GM06990 (cell line): ENCODE results near the gene FALEC.
A peak's percentile ranks its signal among the peaks of the same experiment; 100 is the strongest.
"Not testable (repeated sequence)": the region's sequence is repeated elsewhere in the genome, so short reads cannot be mapped to it uniquely, and the experiment has no call there.

Experiments
- DNase-seq: peaks from one replicate; pipeline ENCODE4 v3.0.0-alpha.2; 2011; ENCODE audit not compliant: insufficient read length; ENCODE audit errors: extremely low read depth
- H3K27me3 ChIP-seq: replicated peaks from 2 replicates; pipeline ENCODE4 v1.6.0; 2011; ENCODE audit warnings: low read length; ENCODE audit not compliant: control insufficient read depth, insufficient read depth
- H3K36me3 ChIP-seq: 2 replicates; pipeline ENCODE4 v1.5.1; 2011; ENCODE audit warnings: low read length; ENCODE audit not compliant: control insufficient read depth, insufficient read depth
- H3K4me3 ChIP-seq: replicated peaks from 2 replicates; pipeline ENCODE4 v1.5.1; 2011; ENCODE audit warnings: low read depth, mild to moderate bottlenecking, control low read depth, low read length
- TF ChIP-seq, protein P1 (sequence below): IDR thresholded peaks from 2 replicates; pipeline ENCODE4 v1.5.1; 2011; ENCODE audit warnings: low read length, control low read depth, mild to moderate bottlenecking, inconsistent platforms; ENCODE audit not compliant: insufficient read depth, poor library complexity, severe bottlenecking

FALEC gene

DNA sequence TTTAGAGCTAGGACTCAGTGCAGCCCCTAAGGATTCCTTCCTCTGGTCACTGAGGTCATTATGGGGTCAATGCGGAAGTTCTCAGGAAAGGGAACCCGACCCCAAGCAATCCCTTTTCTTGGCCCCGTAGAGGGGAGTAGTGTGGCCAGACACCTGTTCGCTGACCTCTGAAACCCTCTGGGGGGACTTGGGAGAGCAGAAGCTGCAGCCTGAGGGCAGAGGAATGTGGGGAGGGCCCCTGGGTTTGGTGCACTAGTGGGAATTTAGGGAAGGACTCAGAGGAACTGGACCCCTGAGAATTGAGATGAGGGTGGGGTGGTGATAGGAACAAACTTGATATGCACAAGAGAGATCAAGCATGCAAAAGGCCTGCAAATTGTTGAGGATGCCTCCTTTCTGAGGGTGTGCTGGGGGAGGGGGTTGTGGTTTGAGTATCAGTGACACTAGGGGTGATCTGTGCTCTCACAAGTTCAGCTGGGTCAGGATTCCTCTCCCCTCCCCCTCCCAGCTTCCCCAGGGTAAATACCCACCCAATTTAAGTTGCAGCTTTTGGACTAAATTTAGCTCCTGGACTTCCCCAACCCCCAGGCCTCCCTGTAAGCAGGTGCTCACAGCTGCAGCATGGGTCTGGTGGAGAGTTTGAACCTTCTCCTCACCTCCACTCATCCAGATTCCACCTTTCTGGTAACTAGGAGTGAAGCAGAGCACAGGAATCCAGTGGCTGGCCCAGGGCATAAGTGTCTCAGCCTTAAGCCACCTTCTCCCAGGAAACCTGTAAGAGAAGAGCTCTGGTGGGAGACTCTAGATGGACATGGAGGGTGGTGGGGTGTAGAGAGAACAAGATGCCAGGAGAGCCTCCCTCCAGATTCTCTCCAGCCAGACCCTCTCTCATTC is 47.1 kb downstream of the FALEC start:
- Histone ChIP-seq H3K36me3 (no peaks in the 10 kb centered on the region), H3K4me3 (peak overlapping the region; percentile 68), H3K27me3 (no peaks in the 10 kb centered on the region)
- peak; percentile 80 for DNase-seq
- TF ChIP-seq, protein P1, sequence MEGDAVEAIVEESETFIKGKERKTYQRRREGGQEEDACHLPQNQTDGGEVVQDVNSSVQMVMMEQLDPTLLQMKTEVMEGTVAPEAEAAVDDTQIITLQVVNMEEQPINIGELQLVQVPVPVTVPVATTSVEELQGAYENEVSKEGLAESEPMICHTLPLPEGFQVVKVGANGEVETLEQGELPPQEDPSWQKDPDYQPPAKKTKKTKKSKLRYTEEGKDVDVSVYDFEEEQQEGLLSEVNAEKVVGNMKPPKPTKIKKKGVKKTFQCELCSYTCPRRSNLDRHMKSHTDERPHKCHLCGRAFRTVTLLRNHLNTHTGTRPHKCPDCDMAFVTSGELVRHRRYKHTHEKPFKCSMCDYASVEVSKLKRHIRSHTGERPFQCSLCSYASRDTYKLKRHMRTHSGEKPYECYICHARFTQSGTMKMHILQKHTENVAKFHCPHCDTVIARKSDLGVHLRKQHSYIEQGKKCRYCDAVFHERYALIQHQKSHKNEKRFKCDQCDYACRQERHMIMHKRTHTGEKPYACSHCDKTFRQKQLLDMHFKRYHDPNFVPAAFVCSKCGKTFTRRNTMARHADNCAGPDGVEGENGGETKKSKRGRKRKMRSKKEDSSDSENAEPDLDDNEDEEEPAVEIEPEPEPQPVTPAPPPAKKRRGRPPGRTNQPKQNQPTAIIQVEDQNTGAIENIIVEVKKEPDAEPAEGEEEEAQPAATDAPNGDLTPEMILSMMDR, result no peak

DNA sequence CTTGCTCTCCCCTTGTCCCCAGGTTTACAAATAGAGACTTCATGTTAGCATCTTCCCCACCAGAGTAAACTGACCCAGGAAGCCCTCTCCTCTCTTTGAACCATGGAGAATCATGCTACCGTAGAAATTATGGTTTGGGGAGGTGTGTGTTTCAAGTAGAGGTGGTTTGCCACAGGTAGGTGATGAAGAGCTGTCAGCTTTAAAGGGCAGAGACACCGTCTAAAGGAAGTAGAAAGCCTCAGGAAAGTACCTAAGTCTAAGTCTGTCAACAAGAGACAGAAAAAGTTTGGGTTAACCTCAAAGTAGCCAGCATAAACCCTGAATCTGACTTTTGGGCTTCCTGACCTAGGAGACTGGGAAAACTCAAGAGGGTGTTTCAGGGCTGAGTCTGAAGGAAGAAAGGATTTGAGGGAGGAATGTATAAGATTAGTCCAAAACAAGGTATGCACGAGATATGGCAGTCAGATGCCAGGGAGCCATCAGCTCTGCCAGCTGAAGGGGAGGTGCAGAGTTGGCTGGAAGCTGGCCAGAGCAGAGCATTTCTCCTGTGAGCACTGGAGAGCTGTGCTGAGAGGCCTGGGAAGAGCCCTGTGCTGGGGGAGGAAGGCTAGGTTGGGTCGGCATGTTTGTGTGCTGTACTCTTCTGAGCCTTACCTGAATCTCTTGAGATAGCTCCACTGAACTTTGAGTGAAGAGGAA is 47.9 kb downstream of the FALEC start:
- H3K36me3 ChIP-seq, result no peaks in the 10 kb centered on the region
- peak; percentile 61 for DNase-seq
- H3K4me3 ChIP-seq, result peak overlapping the region; percentile 42
- TF ChIP-seq, protein P1, result peak; percentile 14
- H3K27me3 ChIP-seq, result no peaks in the 10 kb centered on the region

DNA sequence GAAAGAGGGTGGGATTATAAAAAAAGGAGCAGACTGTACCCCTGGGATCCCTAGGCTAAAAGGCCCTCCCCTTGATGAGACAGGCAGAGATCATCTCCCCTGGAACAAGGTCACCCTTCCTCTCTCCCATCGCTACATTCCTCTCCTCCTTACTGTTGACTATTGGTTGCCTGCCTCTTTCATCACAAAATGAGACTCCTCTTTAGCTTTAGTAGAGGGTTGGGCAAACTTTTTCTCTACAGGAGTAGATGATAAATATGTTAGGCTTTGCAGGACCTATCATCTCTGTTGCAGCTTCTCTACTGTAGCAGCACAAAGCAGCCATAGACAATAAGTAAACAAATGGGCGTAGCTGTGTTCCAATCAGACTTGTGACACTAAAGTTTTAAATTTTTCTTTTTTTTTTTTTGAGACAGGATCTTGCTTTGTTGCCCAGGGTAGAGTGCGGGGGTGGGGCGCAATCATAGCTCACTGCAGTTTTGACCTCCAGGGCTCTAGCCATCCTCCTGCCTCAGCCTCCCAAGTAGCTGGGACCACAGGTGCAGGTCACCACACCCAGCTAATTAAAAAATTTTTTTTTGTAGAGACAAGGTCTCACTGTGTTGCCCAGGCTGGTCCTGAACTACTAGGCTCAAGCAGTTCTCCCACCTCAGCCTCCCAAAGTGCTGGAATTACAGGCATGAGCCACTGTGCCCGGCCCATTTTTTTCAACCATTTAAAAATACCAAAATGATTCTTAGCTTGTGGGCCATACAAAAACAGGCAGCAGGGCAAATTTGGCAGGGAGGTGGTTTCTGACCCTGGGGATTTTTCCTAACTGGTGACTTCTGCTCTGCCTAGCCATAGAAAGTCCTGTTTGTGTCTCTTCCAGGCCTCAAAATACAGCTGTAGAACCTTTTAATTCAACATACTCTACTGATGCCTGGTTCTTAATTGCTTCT is 48.8 kb downstream of the FALEC start:
- H3K4me3 ChIP-seq, result peak overlapping the region; percentile 42
- no peaks in the 10 kb centered on the region for H3K36me3 ChIP-seq
- H3K27me3 ChIP-seq, result no peaks in the 10 kb centered on the region
- DNase-seq, result no peak
- TF ChIP-seq, protein P1, result no peak

DNA sequence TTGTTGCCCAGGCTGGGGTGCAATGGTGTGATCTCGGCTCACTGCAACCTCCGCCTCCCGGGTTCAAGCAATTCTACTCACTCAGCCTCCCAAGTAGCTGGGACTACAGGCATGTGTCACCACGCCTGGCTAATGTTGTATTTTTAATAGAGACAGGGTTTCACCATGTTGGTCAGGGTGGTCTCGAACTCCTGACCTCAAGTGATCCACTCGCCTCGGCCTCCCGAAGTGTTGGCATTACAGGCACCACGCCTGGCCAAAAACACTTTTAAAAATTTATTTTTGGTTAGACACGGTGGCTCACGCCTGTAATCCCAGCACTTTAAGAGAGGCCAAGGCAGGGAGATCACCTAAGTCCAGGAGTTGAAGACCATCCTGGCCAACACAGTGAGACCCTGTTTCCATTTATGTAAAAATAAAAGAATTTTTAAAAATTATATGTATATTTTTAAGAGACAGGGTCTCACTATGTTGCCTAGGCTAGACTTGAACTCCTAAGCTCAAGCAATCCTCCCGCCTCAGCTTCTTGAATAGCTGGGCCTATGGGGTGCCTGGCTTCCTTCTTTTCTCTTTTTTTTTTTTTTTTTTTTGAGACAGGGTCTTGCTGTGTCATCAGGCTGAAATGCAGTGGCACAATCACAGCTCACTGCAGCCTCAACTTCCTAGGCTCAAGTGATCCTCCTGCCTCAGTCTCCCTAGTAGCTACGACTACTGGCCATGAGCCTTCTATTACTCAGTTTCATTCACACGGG is 49.9 kb downstream of the FALEC start:
- not testable (repeated sequence) for H3K36me3 ChIP-seq, H3K4me3 ChIP-seq, DNase-seq, H3K27me3 ChIP-seq

DNA sequence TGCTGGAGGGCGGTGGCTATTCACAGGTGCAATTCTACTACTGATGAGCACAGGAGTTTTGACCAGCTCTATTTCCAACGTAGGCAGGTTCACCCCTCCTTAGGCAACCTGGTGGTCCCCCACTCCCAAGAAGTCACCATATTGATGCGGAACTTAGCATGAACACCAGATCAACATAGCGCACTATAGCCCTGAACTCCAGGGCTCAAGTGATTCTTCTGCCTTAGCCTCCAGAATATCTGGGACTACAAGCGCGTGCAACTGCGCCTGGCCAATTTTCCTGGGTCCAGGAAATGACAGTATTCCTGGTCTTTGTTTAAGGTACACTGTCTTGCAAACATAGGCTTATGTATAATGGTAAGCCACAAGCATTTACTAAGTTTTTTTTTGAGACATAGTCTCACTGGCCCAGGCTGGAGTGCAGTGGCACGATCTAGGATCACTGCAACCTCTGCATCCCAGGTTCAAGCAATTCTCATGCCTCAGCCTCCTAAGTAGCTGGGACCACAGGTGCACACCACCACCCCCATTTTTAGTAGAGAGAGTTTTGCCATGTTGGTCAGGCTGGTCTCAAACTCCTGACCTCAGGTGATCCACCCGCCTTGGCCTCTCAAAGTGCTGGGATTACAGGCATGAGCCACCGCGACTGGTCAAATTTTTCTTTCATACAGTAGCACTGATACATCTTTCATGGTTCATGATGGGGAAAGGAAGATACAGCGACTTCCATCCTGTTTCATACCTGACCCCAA is 51.2 kb downstream of the FALEC start:
- TF ChIP-seq, protein P1, result no peak
- no peak for DNase-seq
- Histone ChIP-seq H3K27me3 (no peaks in the 10 kb centered on the region), H3K36me3 (no peaks in the 10 kb centered on the region; the same call in 1 of the 2 replicates), H3K4me3 (peak overlapping the region; percentile 22; the same call in 1 of the 2 replicates)
